SU-DHL-6 (cell line): Measurements from ENCODE around the gene CYP3A5.
"Not testable (repeated sequence)": the region's sequence is repeated elsewhere in the genome, so short reads cannot be mapped to it uniquely, and the experiment has no call there.

Experiments
- H2AFZ ChIP-seq: fragments of 200-600 bp; sonication (generic); 2 replicates; pipeline ENCODE4 v1.6.1; 2014; ENCODE audit warnings: low read depth, mild to moderate bottlenecking, moderate library complexity, mixed read lengths, antibody characterized with exemption, low read length; ENCODE audit not compliant: severe bottlenecking
- H3F3A ChIP-seq: fragments of 200-600 bp; shearing (Covaris generic); 2 replicates; pipeline ENCODE4 v1.6.0; 2016; ENCODE audit warnings: antibody characterized with exemption, mild to moderate bottlenecking; ENCODE audit not compliant: insufficient read depth
- H3K27ac ChIP-seq: fragments of 200-600 bp; sonication (generic); 2 replicates; pipeline ENCODE4 v1.5.1; 2016; ENCODE audit warnings: low read depth, mild to moderate bottlenecking, low read length, moderate library complexity, mixed read lengths
- H3K27me3 ChIP-seq: fragments of 200-600 bp; sonication (generic), shearing (Covaris generic); 2 replicates; pipeline ENCODE4 v1.6.0; 2014; ENCODE audit warnings: mild to moderate bottlenecking, low read length
- H3K36me3 ChIP-seq: fragments of 200-600 bp; sonication (generic); 2 replicates; pipeline ENCODE4 v1.6.1; 2014; ENCODE audit warnings: mild to moderate bottlenecking, low read length, mixed read lengths
- H3K4me2 ChIP-seq: fragments of 300-600, 200-600 bp; shearing (Covaris generic), sonication (generic); 2 replicates; pipeline ENCODE4 v1.6.0; 2014; ENCODE audit warnings: low read length, low read depth, mild to moderate bottlenecking; ENCODE audit not compliant: poor library complexity, severe bottlenecking
- H3K4me3 ChIP-seq: fragments of 200-600 bp; sonication (generic); 2 replicates; pipeline ENCODE4 v1.5.1; 2014; ENCODE audit warnings: antibody characterized with exemption, low read length, mild to moderate bottlenecking, mixed read lengths; ENCODE audit not compliant: insufficient read depth, poor library complexity, severe bottlenecking
- H3K79me2 ChIP-seq: fragments of 200-600 bp; sonication (generic); 2 replicates; pipeline ENCODE4 v1.6.1; 2014; ENCODE audit warnings: mild to moderate bottlenecking, low read length, moderate library complexity; ENCODE audit not compliant: insufficient read depth
- H3K9ac ChIP-seq: fragments of 200-600 bp; sonication (generic); 2 replicates; pipeline ENCODE4 v1.7.0; 2014; ENCODE audit warnings: mild to moderate bottlenecking, low read length
- H3K9me2 ChIP-seq: fragments of 200-600 bp; sonication (generic); replicated peaks from 2 replicates; pipeline ENCODE4 v1.6.1; 2014; ENCODE audit warnings: low read length; ENCODE audit not compliant: insufficient read depth
- H3K9me3 ChIP-seq: fragments of 200-600 bp; sonication (generic); 2 replicates; pipeline ENCODE4 v1.6.1; 2014; ENCODE audit warnings: low read length, mixed read lengths; ENCODE audit not compliant: insufficient read depth
- H4K20me1 ChIP-seq: fragments of 200-600 bp; sonication (generic); 2 replicates; pipeline ENCODE4 v1.6.1; 2014; ENCODE audit warnings: low read depth, mild to moderate bottlenecking, antibody characterized with exemption, low read length, moderate library complexity, mixed read lengths
- EZH2phosphoT487 ChIP-seq: fragments of 200-600 bp; sonication (generic), shearing (Covaris generic); conservative IDR thresholded peaks from 2 replicates; pipeline ENCODE4 v1.6.1; 2018; ENCODE audit warnings: mild to moderate bottlenecking, antibody characterized with exemption, low read length, moderate library complexity, mixed read lengths
- TF ChIP-seq, protein P1 (sequence below): fragments of 200-600 bp; sonication (generic); IDR thresholded peaks from one replicate; pipeline ENCODE4 v1.5.1; 2017; ENCODE audit warnings: antibody characterized with exemption, mild to moderate bottlenecking, low read length, moderate library complexity; ENCODE audit not compliant: insufficient read depth, poor library complexity, severe bottlenecking

Gene CYP3A5

DNA sequence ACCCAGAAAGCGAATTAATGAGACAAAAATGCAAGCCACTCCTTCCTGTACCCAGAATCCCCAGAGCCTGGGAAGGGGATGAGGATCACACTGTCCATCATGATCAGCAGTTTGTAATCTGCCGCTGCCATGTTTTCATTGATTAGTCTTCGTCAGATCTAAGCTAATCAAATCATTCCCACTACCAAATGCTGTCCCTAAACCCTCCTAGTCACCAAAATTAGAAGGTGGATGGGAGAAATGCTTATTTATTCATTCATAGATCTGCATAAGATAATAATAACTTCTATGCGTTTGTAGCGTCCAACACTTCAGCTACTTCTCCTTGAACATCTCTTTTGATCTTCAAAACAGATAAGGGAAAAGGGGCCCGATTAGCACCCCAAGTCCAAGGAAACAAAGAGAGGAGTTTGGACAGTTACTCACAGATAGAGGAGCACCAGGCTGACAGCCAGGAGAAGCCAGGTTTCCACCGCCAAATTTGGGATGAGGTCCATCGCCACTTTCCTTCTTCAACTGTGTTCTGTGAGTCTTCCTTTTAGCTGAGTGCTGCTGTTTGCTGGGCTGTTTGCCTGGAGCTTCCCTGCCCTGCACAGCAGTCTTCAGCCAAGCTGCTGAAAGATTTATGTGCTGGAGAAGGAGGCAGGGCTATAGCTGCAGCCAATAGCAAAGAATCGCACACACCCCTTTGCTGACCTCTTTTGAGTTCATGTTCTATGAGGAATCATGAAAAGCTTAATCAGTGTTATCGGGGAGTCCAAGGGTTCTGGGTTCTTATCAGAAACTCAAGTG, at the start of gene CYP3A5:
Gene CYP3A5 (minus strand): TSS at position 597 of the 792 bp plus-strand sequence. CDS start 100 bp downstream, at position 497.
- no peak within 1 kb of the TSS for H2AFZ ChIP-seq
- H3F3A ChIP-seq = no peaks in the 10 kb centered on the region
- no peak within 1 kb of the TSS for H3K27ac ChIP-seq
- H3K79me2 ChIP-seq = no peaks in the 10 kb centered on the region
- no peak within 1 kb of the TSS for H3K4me3 ChIP-seq
- H3K4me2 ChIP-seq = no peak within 1 kb of the TSS
- H4K20me1 ChIP-seq = no peaks in the 10 kb centered on the region
- TF ChIP-seq, protein P1, sequence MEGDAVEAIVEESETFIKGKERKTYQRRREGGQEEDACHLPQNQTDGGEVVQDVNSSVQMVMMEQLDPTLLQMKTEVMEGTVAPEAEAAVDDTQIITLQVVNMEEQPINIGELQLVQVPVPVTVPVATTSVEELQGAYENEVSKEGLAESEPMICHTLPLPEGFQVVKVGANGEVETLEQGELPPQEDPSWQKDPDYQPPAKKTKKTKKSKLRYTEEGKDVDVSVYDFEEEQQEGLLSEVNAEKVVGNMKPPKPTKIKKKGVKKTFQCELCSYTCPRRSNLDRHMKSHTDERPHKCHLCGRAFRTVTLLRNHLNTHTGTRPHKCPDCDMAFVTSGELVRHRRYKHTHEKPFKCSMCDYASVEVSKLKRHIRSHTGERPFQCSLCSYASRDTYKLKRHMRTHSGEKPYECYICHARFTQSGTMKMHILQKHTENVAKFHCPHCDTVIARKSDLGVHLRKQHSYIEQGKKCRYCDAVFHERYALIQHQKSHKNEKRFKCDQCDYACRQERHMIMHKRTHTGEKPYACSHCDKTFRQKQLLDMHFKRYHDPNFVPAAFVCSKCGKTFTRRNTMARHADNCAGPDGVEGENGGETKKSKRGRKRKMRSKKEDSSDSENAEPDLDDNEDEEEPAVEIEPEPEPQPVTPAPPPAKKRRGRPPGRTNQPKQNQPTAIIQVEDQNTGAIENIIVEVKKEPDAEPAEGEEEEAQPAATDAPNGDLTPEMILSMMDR = no peak
- no peak for TF ChIP-seq EZH2phosphoT487
- H3K9me2 ChIP-seq = no peaks in the 10 kb centered on the region
- no peak within 1 kb of the TSS for H3K9ac ChIP-seq
- peaks cover 7% of the 10 kb centered on the region; the same call in 1 of the 2 replicates for H3K9me3 ChIP-seq
- no peaks in the 10 kb centered on the region for H3K27me3 ChIP-seq
- H3K36me3 ChIP-seq = no peaks in the 10 kb centered on the region

DNA sequence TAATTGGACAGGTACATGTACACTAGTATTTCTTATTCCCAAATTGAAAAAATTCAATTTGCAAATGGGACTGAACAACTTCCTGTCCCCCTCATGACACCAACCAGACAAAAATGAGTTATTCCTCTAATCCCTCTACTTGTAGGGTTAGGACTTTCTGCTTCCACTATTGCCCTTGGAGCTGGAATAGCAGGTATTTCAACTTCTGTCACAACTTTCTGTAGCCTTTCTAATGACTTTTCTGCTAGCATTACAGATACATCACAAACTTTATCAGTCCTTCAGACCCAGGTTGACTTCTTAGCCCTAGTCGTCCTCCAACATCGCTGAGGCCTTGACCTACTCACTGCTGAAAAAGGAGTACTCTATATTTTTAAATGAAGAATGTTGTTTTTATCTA, 48.8 kb upstream of the CYP3A5 start:
- no peak for TF ChIP-seq EZH2phosphoT487
- TF ChIP-seq, protein P1 = no peak
- Histone ChIP-seq H2AFZ (no peak overlapping the region), H4K20me1 (no peaks in the 10 kb centered on the region), H3K9ac (no peak overlapping the region), H3K4me3 (no peak overlapping the region), H3K27ac (no peak overlapping the region), H3K27me3 (no peaks in the 10 kb centered on the region), H3K79me2 (no peaks in the 10 kb centered on the region), H3F3A (no peaks in the 10 kb centered on the region), H3K9me2 (no peaks in the 10 kb centered on the region), H3K36me3 (no peaks in the 10 kb centered on the region), H3K4me2 (no peak overlapping the region), H3K9me3 (no peaks in the 10 kb centered on the region)

DNA sequence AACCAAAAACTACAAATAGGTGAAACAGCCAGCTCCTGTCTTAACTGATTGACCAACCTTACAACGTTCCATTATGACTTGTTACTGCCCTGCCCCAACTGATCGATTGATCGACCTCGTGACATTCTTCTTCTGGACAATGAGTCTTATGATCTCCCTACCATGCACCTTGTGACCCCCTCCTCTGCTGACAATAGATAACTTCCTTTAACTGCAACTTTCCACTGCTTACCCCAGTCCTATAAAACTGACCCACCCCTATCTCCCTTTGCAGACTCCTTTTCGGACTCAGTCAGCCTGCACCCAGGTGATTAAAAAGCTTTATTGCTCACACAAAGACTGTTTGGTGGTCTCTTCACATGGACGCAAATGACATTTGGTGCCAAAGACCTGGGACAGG, 43.4 kb upstream of the CYP3A5 start:
- not testable (repeated sequence) for H3K4me3 ChIP-seq, H2AFZ ChIP-seq, H3K36me3 ChIP-seq, H3K27me3 ChIP-seq, H3K9me3 ChIP-seq, H3K27ac ChIP-seq, H4K20me1 ChIP-seq, H3K79me2 ChIP-seq, H3K9me2 ChIP-seq, H3K4me2 ChIP-seq, H3F3A ChIP-seq, H3K9ac ChIP-seq

DNA sequence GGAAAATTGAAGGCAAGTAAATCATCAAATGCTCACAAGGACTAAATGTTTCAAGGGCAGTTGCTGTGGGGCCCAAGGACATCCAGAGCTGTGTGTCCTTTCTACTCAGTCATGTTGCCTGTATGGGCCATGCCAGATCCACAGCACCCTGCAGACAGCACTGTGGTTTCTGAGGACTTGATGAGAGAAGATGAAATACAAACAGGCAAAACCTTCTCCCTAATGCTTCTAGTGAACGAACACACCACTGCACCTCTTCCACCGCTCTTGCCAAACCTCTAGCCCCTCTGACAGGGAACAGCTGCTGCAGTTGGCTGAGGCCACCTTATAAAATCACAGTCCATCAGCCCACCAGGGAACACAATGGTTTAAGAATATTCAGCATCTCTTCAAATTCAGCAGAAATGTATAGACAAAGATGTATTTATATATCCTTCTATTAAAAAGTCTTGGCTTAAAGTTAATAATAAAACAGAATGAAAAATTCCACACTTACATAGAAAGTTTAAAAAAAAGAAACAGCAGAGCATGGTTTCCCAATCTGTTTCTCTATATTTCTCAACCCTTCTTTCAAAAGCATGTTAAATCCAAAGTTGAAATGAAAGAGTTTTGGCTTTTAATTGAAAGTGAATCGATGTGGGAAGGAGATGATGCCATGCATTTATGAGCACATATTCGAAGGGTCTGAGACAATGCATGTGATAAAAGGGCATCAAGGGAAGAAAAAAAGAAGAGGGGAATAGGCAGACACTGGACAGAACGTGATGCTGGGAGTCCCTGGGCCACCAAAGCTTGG, 41.2 kb upstream of the CYP3A5 start:
- H2AFZ ChIP-seq = no peak overlapping the region
- no peaks in the 10 kb centered on the region for H3K9me2 ChIP-seq

More for the DNA sequence above, 41.2 kb upstream of the CYP3A5 start:
- TF ChIP-seq, protein P1 = no peak
- TF ChIP-seq EZH2phosphoT487 = no peak
- Histone ChIP-seq H3K4me3 (no peak overlapping the region), H3K36me3 (no peaks in the 10 kb centered on the region), H3K9ac (no peak overlapping the region), H3K79me2 (no peaks in the 10 kb centered on the region), H4K20me1 (no peaks in the 10 kb centered on the region), H3F3A (no peaks in the 10 kb centered on the region), H3K27me3 (no peaks in the 10 kb centered on the region), H3K27ac (no peak overlapping the region), H3K9me3 (no peaks in the 10 kb centered on the region), H3K4me2 (no peak overlapping the region)
